T47D (cell line): Measurements from ENCODE around the gene MZF1.
"Not testable (repeated sequence)": the region's sequence is repeated elsewhere in the genome, so short reads cannot be mapped to it uniquely, and the experiment has no call there.

Experiments used
- DNase-seq, 2 experiments: peaks; one replicate each; pipeline versions ENCODE4 v3.0.0 to v3.0.0-alpha.2; 2011 to 2012; ENCODE audit warnings: low read depth in 1 of 2, low spot score in 1 of 2
- JUND ChIP-seq: IDR thresholded peaks from 2 replicates; pipeline ENCODE4 v1.6.1; 2012; ENCODE audit warnings: low read depth
- in situ Hi-C: cut with HindIII; loops from 2 replicates; pipeline ENCODE4 v1.10.0; 2016; ENCODE audit warnings: low sequenced_read_pairs, low pct_unique_long_range_greater_than_20kb

Gene MZF1

GRCh38 chr19:58578012-58578925 lies 5.1 kb upstream of the MZF1 start:
- TF ChIP-seq JUND: no peak
- no peak for DNase-seq
- in situ Hi-C loops: no loop called here

DNA sequence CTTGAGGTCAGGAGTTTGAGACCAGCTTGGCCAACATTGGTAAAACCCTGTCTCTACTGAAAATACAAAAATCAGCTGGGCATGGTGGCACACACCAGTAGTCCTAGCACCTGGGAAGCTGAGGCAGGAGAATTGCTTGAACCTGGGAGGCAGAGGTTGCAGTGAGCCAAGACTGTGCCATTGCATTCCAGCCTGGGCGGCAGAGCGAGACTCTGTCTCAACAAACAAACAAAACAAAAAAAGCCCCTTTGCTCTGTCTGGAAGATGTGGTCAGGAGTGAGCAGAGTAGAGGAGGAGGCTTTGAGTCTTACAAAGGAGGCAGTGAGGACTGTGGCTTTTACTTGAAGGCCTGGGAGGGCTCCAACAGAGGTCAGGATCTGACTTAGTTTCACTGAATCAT lies 4.4 kb upstream of the MZF1 start:
- DNase-seq, in situ Hi-C loops: not testable (repeated sequence)

DNA sequence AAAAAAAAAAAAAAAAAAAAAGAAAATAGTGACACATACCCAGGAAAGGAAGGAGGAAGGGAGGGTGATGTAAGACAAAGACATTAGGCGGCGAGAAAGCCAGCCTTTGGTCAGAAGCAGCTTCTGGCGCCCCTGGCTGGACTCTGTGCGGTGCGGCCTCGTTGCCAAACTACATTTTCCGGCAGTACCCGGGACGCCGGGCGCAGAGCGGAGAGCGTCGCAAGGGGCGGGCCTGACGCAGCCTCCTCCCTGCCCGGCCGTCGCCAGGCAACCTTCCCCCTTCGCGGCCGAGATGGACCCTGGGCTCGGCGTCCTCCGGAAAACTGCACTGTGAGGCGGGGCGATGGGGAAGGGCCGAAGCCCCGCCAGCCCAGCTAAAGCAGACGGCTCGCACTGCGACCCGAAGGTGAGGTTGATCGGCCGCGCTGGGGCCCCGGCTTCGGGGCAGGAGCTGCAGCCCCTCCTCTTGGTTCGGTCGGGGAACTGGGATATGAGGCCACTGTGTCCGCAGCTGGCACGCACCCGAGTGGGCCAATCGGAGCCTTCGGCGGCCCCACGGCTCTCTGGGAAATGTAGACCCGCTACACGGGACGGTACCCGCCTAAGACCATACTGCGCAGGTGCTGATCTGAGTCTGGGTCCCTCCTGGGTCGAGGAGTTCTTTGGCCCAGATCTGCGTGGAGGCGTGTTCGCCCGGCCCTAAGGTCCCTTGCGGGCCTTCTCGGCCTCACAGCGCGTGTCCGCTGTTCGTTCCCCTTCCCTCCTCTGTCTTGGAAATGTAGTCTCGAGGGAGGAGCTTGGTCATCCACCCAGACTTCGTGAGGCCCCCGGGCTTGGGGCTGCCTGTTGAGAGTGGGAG lies 2.3 kb upstream of the MZF1 start:
- in situ Hi-C loops: no loop called here
- no peak for TF ChIP-seq JUND
- DNase-seq: peak; percentile 72 to 88

DNA sequence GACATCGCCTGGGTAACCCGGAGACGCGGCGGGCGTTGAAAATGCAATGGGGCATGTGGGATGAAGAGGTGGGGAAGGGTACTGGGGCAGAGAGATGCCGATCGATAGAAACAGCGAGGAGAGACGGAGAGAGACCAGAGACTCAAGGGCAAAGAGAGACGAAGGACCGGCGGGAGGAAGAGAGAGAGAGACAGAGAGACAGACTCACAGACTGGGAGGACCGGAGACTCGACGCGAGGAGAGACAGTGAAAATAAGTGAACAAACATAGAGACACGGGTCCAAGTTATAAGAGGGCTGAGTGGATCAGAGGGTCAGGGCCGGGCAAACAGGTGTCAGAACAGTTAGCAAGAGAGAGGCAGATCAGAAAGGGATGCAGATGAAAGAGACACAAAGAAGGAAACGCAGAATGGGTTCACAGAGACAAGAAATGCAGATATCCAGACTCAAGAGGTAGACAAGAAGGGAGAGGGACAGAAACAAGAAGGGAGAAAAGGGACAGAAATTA lies 576 bp upstream of the MZF1 start:
- in situ Hi-C loops: no loop called here
- no peak for DNase-seq
- TF ChIP-seq JUND: no peak

DNA sequence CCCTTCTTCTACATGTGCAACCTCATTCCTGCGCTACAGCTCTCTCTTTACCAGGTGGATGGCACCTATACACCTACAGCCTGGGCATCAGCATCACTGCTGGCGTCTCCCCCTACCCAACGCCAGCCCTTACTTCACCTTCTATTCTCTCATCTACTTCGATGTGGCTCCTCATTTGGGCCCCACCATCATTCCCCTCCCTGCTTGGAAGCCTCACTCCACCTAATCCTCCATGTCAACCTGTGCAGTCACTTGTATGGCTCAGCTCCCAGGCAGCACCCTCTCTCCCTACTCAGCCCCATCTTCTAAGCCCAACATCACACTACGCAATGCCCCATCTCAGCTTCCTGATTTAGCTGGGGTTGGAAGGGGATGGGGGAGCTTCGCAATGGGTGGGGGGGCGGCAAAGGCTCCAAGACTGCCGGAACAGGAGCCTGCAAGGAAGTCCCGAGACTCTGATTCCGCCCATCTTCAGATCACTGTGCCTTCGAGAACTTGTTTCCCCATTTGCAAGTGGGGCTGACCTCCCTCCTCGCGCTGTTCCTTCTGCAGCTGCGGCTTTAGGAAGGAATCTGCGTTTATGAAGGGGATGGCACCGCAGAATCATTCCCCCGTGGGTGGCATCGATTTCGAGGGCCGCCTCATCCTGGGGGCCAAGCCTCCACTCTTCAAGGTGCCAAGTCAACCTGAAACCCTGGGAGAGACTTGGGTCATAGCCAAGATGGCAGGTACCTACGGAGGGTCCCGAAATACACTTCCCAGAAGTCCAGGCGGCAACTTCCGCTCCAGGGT lies 913 bp downstream of the MZF1 start:
- TF ChIP-seq JUND: no peak
- in situ Hi-C loops: no loop called here
- peak in 1 of 2 experiments; percentile 85 for DNase-seq

GRCh38 chr19:58571575-58571947 lies 1.6 kb downstream of the MZF1 start:
- DNase-seq: no peak
- in situ Hi-C loops: no loop called here
- no peak for TF ChIP-seq JUND

DNA sequence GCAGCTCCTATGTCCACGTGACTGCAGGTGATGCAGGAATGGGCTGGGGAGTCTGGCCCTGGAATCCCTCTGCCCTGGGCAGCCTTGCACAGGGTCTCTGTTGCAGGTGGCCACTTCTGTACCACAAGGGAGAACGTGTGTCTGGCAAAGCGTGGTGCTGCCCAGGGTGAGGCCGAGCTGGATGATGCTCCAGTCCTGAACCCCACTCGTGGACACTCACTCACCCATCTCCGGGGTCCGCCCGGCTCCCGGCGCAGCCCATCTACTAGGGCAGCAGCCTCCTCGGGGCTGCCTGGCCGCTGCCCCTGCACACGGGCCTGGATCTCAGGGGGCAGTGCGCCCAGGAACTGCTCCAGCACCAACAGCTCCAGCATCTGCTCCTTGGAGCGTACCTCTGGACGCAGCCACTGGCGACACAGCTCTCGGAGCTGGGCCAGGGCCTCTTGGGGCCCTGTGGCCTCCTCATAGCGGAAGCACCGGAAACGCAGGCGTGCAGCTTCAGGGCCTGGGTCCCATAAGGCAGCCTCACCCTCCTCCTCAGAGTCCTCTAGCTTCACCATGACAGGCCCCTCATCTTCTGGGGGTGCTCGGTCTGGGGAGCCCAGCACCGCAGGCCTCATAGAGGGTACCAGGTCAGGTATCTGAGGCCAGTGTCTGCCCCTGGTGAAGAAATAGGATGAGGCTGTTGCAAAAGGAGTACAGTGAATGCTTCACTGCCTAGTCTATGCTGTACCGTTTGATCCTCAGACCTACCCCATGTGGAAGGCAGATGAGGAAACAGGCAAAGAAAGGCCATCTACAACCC lies 2.2 kb downstream of the MZF1 start:
- TF ChIP-seq JUND: no peak
- no peak for DNase-seq
- in situ Hi-C loops: no loop called here

- no peak for DNase-seq
- in situ Hi-C loops: no loop called here
- TF ChIP-seq JUND: no peak
Observed at GRCh38 chr19:58569943-58570670, 3.0 kb downstream of the MZF1 start.

- in situ Hi-C loops: no loop called here
- TF ChIP-seq JUND: no peak
- DNase-seq: no peak
Observed at GRCh38 chr19:58569191-58569942, 3.8 kb downstream of the MZF1 start.

DNA sequence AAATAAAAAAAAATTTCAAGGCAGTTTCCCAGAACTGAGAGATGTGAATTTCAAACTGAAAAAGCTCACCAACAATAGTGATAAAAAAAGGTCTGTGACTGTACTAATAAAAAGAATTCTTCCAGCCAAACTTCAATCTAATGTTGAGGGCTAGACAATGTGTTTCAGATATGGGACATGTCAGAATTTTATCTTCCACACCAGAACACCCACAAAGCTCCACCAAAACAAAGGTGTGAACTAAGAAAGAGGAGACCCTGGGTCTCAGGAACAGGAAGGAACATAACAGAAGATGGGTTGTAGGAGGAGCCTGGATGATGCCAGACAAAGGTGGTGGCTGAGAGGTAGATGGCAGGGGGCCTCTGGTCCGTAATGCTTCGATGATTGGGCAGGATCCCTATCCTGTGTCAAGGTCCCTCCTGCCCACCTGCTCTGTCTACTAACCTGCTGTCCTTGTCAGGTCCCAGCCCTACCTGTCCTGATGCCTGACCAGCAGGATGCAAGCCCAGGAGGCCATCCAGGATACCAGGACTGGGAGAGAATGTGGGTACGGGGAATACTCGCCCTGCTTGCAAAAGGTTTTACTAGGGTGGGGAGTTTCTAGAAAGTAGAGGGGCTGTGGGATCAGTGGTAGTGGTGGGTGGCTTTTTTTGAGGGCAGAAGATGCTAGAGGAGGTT lies 4.5 kb downstream of the MZF1 start:
- in situ Hi-C loops: no loop called here
- no peak for DNase-seq
- TF ChIP-seq JUND: no peak
